ENCODE measurements around the gene CD1C. TPM values are rescaled to one million over a fixed set of nuclear protein-coding genes. Genes with fewer than 3 reads are reported as not detected.
"Not testable (repeated sequence)": the region's sequence is repeated elsewhere in the genome, so short reads cannot be mapped to it uniquely, and the experiment has no call there.

CD1C gene
- total and polyA plus RNA-seq, 3 donors from 2014 or later = 1.2 to 3.1 TPM; not detected in 1

- no peak within 1 kb of the TSS for H3K27ac ChIP-seq
- 79 to 95% methylated on average over 2 of the region's 2 CpGs for WGBS, 2 donors
- no peak within 1 kb of the TSS for H3K4me3 ChIP-seq
- H3K27me3 ChIP-seq = no peaks in the 10 kb centered on the region
- TF ChIP-seq, protein P1, sequence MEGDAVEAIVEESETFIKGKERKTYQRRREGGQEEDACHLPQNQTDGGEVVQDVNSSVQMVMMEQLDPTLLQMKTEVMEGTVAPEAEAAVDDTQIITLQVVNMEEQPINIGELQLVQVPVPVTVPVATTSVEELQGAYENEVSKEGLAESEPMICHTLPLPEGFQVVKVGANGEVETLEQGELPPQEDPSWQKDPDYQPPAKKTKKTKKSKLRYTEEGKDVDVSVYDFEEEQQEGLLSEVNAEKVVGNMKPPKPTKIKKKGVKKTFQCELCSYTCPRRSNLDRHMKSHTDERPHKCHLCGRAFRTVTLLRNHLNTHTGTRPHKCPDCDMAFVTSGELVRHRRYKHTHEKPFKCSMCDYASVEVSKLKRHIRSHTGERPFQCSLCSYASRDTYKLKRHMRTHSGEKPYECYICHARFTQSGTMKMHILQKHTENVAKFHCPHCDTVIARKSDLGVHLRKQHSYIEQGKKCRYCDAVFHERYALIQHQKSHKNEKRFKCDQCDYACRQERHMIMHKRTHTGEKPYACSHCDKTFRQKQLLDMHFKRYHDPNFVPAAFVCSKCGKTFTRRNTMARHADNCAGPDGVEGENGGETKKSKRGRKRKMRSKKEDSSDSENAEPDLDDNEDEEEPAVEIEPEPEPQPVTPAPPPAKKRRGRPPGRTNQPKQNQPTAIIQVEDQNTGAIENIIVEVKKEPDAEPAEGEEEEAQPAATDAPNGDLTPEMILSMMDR (IDR thresholded peaks at IDR 0.05) = no peak
- no peak for TF ChIP-seq POLR2A (IDR thresholded peaks at IDR 0.05)
- H3K36me3 ChIP-seq (ENCODE audit: low read depth, missing control alignments) = no peaks in the 10 kb centered on the region
- intact Hi-C loops (cut with DNase I; ENCODE audit: low total_unique reads) = no loop called here
- no peak for DNase-seq
- no peaks in the 10 kb centered on the region for H3K4me1 ChIP-seq
- no peaks in the 10 kb centered on the region for H3K9me3 ChIP-seq
These were observed 41.9 kb downstream of the CD1C start, which contains the start of gene CD1B for GRCh38 chr1:158331481-158332150. CD1B (minus strand) TSS chr1:158331531; CDS start chr1:158331423, 108 bp downstream.

DNA sequence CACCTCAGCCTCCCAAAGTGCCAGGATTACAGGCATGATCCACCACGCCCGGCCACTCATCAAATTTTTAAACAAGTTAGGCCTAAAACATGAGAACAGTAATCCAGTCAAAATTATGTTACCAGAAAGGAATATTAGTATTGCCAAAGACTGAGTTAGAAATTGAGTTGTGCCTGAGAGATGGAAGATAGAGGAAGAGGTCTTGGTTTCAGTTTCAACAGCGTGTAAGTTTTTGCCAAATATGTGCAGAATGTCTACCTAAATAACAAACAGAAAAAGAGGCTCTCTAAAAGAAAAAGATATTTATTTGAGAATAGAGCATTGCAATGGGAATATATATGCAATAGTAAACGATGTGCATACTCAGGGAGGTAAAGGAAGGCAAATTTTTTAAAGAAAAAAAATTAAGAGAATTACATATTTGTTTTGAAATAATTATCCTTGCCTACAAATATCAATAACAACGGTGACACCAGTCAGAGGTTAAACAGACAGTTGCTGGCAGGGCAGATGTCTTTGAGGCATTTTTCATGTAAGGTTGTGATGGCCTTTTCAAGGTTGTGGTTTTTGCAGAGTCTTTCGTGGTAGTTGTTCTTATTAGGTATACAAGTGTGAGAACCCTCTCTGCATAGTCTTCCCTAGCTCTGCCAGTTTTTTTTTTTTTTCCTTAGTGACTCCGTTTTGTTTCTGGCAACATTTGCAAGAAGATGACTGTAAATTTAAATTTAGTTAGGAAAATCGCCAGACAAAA, 43.9 kb downstream of the CD1C start:
- WGBS, 2 donors = 73 to 77% methylated on average over 8 of the region's 8 CpGs
- intact Hi-C loops (cut with DNase I; ENCODE audit: low total_unique reads) = no loop called here

GRCh38 chr1:158334526-158335212, 44.9 kb downstream of the CD1C start:
- intact Hi-C loops (cut with DNase I; ENCODE audit: low total_unique reads) = no loop called here
- H3K36me3 ChIP-seq (ENCODE audit: low read depth, missing control alignments) = no peaks in the 10 kb centered on the region
- TF ChIP-seq, protein P1 (IDR thresholded peaks at IDR 0.05) = no peak
- no peak for TF ChIP-seq POLR2A (IDR thresholded peaks at IDR 0.05)
- H3K27ac ChIP-seq = no peak overlapping the region
- no peaks in the 10 kb centered on the region for H3K4me1 ChIP-seq
- H3K4me3 ChIP-seq = no peak overlapping the region
- H3K27me3 ChIP-seq = no peaks in the 10 kb centered on the region
- DNase-seq = no peak
- no peaks in the 10 kb centered on the region for H3K9me3 ChIP-seq
- 51 to 70% methylated on average over 2 of the region's 2 CpGs for WGBS, 2 donors

More for the DNA sequence above, 43.9 kb downstream of the CD1C start:
- no peak for DNase-seq
- Histone ChIP-seq H3K27ac (no peak overlapping the region), H3K27me3 (no peaks in the 10 kb centered on the region), H3K4me3 (no peak overlapping the region), H3K9me3 (no peaks in the 10 kb centered on the region), H3K4me1 (no peaks in the 10 kb centered on the region), H3K36me3 (ENCODE audit: low read depth, missing control alignments) (no peaks in the 10 kb centered on the region)
- TF ChIP-seq, protein P1 (IDR thresholded peaks at IDR 0.05) = no peak
- no peak for TF ChIP-seq POLR2A (IDR thresholded peaks at IDR 0.05)

GRCh38 chr1:158335213-158335532, 45.5 kb downstream of the CD1C start:
- intact Hi-C loops (cut with DNase I; ENCODE audit: low total_unique reads) = no loop called here
- H3K4me3 ChIP-seq = no peak overlapping the region
- H3K9me3 ChIP-seq = no peaks in the 10 kb centered on the region
- DNase-seq = no peak
- H3K4me1 ChIP-seq = no peaks in the 10 kb centered on the region
- no peaks in the 10 kb centered on the region for H3K36me3 ChIP-seq (ENCODE audit: low read depth, missing control alignments)
- no peak overlapping the region for H3K27ac ChIP-seq
- no peaks in the 10 kb centered on the region for H3K27me3 ChIP-seq
- no peak for TF ChIP-seq POLR2A (IDR thresholded peaks at IDR 0.05)
- TF ChIP-seq, protein P1 (IDR thresholded peaks at IDR 0.05) = no peak

GRCh38 chr1:158336413-158336812, 46.7 kb downstream of the CD1C start:
- H3K27me3 ChIP-seq; DNase-seq; H3K4me3 ChIP-seq; H3K9me3 ChIP-seq; H3K4me1 ChIP-seq; H3K36me3 ChIP-seq (ENCODE audit: low read depth, missing control alignments); H3K27ac ChIP-seq; intact Hi-C loops (cut with DNase I; ENCODE audit: low total_unique reads): not testable (repeated sequence)
- WGBS, 2 donors = 74 to 77% methylated on average over 5 to 7 of the region's 7 CpGs
